ENCODE measurements around the gene CGNL1.

CGNL1 gene

DNA sequence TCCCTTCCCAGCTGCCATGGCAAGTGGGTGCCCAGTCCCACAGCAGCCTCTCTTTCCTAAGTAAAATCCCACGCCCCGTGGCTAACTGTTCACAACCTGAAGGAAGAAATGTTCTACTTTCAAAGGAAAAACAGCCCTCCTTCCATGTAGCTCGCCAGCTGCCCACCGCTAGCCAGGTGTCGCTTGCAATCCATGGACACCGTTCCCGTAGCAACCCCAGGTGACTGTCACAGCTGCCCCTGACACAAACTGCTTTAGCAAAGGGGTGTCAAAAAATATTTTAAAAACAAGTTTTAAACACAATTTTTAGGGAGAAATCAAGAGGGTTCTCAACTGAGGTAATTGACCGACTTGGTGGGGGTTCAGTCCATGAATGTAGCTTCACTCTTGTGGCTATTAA lies 21.0 kb upstream of the CGNL1 start:
- Histone ChIP-seq H3K27me3 (ENCODE audit: control insufficient read depth, insufficient read depth, low read length) (no peaks in the 10 kb centered on the region), H3K9me3 (ENCODE audit: control insufficient read depth, low read length) (no peaks in the 10 kb centered on the region), H3K4me3 (ENCODE audit: low read depth, low read length) (no peak overlapping the region), H3K4me2 (ENCODE audit: low read length) (no peak overlapping the region), H3K9ac (no peak overlapping the region), H3K27ac (no peak overlapping the region), H3K36me3 (ENCODE audit: control insufficient read depth, insufficient read depth, low read length) (no peaks in the 10 kb centered on the region), H3K79me2 (no peaks in the 10 kb centered on the region), H3K4me1 (no peaks in the 10 kb centered on the region), H2AFZ (no peak overlapping the region)
- TF ChIP-seq, protein P1, sequence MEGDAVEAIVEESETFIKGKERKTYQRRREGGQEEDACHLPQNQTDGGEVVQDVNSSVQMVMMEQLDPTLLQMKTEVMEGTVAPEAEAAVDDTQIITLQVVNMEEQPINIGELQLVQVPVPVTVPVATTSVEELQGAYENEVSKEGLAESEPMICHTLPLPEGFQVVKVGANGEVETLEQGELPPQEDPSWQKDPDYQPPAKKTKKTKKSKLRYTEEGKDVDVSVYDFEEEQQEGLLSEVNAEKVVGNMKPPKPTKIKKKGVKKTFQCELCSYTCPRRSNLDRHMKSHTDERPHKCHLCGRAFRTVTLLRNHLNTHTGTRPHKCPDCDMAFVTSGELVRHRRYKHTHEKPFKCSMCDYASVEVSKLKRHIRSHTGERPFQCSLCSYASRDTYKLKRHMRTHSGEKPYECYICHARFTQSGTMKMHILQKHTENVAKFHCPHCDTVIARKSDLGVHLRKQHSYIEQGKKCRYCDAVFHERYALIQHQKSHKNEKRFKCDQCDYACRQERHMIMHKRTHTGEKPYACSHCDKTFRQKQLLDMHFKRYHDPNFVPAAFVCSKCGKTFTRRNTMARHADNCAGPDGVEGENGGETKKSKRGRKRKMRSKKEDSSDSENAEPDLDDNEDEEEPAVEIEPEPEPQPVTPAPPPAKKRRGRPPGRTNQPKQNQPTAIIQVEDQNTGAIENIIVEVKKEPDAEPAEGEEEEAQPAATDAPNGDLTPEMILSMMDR (IDR thresholded peaks at IDR 0.05), result no peak

DNA sequence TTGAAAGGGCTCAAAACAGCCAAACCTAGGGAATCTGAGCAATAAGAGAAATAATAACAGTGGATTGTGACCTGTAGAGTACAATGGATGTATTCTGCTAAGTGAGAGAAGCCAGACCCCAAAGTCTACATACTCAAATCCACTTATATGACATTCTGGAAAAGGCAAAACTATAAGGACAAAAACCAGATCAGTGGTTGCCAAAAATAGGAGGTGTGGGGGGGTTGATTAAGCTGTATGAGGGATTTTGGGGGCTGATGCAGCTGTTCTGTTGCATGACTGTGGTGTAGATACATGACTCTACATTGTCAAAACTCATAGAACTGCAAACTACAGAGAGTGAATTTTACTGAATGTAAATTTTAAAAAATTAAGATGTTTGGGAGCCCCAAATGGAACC lies 20.1 kb upstream of the CGNL1 start:
- Histone ChIP-seq H3K27ac (no peak overlapping the region), H3K36me3 (ENCODE audit: control insufficient read depth, insufficient read depth, low read length) (no peaks in the 10 kb centered on the region), H3K9ac (no peak overlapping the region), H2AFZ (no peak overlapping the region), H3K9me3 (ENCODE audit: control insufficient read depth, low read length) (no peaks in the 10 kb centered on the region), H3K27me3 (ENCODE audit: control insufficient read depth, insufficient read depth, low read length) (no peaks in the 10 kb centered on the region), H3K4me2 (ENCODE audit: low read length) (no peak overlapping the region), H3K4me3 (ENCODE audit: low read depth, low read length) (no peak overlapping the region), H3K4me1 (no peaks in the 10 kb centered on the region), H3K79me2 (no peaks in the 10 kb centered on the region)
- TF ChIP-seq, protein P1 (IDR thresholded peaks at IDR 0.05), result no peak

DNA sequence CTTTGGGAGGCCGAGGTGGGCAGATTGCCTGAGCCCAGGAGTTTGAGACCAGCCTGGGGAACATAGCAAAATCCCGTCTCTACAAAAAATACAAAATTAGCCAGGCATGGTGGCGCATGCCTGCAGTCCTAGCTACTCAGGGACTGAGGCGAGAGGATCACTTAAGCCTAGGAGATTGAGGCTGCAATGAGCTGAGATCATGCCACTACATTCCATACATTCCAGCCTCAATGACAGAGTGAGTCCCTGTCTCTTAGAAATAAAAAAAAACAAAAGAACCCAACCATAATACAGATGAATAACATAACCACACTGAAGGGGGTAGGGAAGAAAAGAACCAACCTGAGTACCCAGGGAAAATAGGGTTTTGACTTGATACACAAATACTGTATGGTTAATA lies 19.7 kb upstream of the CGNL1 start:
- Histone ChIP-seq H3K27ac (no peak overlapping the region), H3K4me1 (no peaks in the 10 kb centered on the region), H3K9ac (no peak overlapping the region), H3K4me3 (ENCODE audit: low read depth, low read length) (no peak overlapping the region), H3K4me2 (ENCODE audit: low read length) (no peak overlapping the region), H3K27me3 (ENCODE audit: control insufficient read depth, insufficient read depth, low read length) (no peaks in the 10 kb centered on the region), H3K79me2 (no peaks in the 10 kb centered on the region), H2AFZ (no peak overlapping the region), H3K36me3 (ENCODE audit: control insufficient read depth, insufficient read depth, low read length) (no peaks in the 10 kb centered on the region), H3K9me3 (ENCODE audit: control insufficient read depth, low read length) (no peaks in the 10 kb centered on the region)
- TF ChIP-seq, protein P1 (IDR thresholded peaks at IDR 0.05), result no peak

DNA sequence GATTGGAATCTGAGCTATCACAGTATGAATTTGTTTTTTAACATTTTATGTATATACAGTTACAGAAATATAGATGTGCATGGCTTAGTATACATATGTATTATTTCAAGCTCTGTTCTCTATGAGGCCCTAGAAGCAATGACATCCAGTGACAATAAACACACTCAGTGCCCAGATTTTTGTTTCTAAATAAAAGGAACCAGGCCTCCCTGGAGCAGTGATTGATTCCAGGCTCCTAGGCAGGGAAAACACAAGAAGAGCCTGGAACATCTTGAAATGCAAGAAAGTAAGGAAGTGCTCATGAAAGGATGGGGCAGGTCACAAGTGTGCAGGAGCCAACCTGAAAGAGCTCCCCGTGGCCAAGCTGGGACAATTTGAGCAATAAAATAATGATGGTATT lies 18.5 kb upstream of the CGNL1 start:
- Histone ChIP-seq H3K9me3 (ENCODE audit: control insufficient read depth, low read length) (no peaks in the 10 kb centered on the region), H3K27me3 (ENCODE audit: control insufficient read depth, insufficient read depth, low read length) (no peaks in the 10 kb centered on the region), H3K79me2 (no peaks in the 10 kb centered on the region), H3K4me3 (ENCODE audit: low read depth, low read length) (no peak overlapping the region), H2AFZ (no peak overlapping the region), H3K27ac (no peak overlapping the region), H3K4me2 (ENCODE audit: low read length) (no peak overlapping the region), H3K4me1 (no peaks in the 10 kb centered on the region), H3K36me3 (ENCODE audit: control insufficient read depth, insufficient read depth, low read length) (no peaks in the 10 kb centered on the region), H3K9ac (no peak overlapping the region)
- TF ChIP-seq, protein P1 (IDR thresholded peaks at IDR 0.05), result no peak

DNA sequence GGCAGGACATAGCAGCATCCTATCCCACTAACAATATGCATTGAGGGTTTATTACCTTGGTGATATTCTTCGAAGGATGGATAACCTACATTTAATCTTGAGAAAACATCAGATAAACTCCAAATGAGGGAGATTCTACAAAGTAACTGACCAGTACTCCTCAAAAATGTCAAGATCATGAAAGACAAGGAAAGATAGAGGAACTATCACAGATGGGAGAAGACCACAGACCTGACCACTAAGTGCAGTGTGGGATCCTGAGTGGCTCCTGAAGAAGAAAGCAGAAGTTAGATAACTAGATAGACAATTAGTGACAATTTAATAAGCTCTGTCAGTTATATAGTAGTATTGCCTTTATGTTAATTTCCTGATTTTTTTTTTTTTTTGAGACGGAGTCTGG lies 17.7 kb upstream of the CGNL1 start:
- Histone ChIP-seq H2AFZ (no peak overlapping the region), H3K27ac (no peak overlapping the region), H3K4me1 (no peaks in the 10 kb centered on the region), H3K27me3 (ENCODE audit: control insufficient read depth, insufficient read depth, low read length) (no peaks in the 10 kb centered on the region), H3K4me3 (ENCODE audit: low read depth, low read length) (no peak overlapping the region), H3K36me3 (ENCODE audit: control insufficient read depth, insufficient read depth, low read length) (no peaks in the 10 kb centered on the region), H3K79me2 (no peaks in the 10 kb centered on the region), H3K9me3 (ENCODE audit: control insufficient read depth, low read length) (no peaks in the 10 kb centered on the region), H3K9ac (no peak overlapping the region), H3K4me2 (ENCODE audit: low read length) (no peak overlapping the region)
- TF ChIP-seq, protein P1 (IDR thresholded peaks at IDR 0.05), result no peak

Data from parathyroid adenoma (tissue), 2 donors.